ENCODE results near the gene GRM1. TPM values are rescaled to one million over a fixed set of nuclear protein-coding genes. Genes with fewer than 3 reads are reported as not detected.
A peak's percentile ranks its signal among the peaks of the same experiment; 100 is the strongest.

Gene GRM1
- total RNA-seq, 1 donor from 2014 or later: 0.05 TPM

DNA sequence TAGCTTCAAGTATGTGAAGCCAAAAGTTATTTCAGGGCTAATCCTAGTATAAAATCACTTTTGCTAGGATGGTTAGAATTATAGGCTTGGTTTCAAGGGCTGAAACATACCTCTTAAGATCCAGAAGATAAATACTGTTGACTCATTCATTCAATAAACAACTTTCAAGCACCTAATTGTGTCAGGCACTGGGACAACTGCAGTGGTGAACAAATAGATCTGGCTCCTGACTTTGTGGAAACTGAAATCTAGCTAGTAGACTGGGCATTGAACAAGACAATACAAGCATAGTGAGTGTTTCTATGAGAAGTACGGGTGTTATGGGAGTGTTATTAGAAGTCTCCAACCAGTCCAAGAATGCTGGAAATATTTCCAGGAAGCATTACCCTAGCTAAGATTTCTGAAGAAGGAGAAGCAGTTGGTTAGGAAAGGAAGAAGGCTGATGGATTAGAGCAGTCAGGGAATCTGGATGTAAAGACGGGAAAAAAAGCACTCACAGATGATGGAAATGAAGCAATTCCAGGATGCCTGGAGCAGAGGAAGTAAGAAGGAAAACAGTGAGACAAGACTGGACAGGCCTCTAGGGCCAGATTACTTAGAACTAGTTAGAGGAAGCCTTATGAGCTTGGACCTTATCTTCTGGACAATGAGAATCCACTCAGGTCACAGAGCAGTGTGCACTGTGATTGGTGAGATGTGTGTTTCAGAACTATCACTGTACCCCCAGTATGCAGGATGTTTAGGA lies 382.2 kb downstream of the GRM1 start:
- no peak overlapping the region for H2AFZ ChIP-seq (ENCODE audit: low read depth, low read length)
- no peaks in the 10 kb centered on the region for H3K9me3 ChIP-seq (ENCODE audit: insufficient read depth, low read depth, low read length)
- FAIRE-seq: no peak
- H3K36me3 ChIP-seq (ENCODE audit: insufficient read depth, low read length): no peaks in the 10 kb centered on the region
- H3K9ac ChIP-seq (ENCODE audit: low read length): no peak overlapping the region
- Mint-ChIP-seq H3K9me3 (ENCODE audit: unreplicated experiment) (no peaks in the 10 kb centered on the region), H3K27ac (ENCODE audit: unreplicated experiment) (no peak overlapping the region), H3K27me3 (ENCODE audit: low read depth, unreplicated experiment) (no peaks in the 10 kb centered on the region), H3K36me3 (ENCODE audit: low read depth, unreplicated experiment) (no peaks in the 10 kb centered on the region), H3K4me1 (ENCODE audit: low read depth, unreplicated experiment) (no peaks in the 10 kb centered on the region), H3K4me3 (ENCODE audit: unreplicated experiment) (no peak overlapping the region)
- DNase-seq (ENCODE audit: low read depth): peak; percentile 14
- no peaks in the 10 kb centered on the region for H4K20me1 ChIP-seq (ENCODE audit: insufficient read depth, low read length)
- no peak for TF ChIP-seq EZH2 (IDR thresholded peaks at IDR 0.05; ENCODE audit: insufficient read depth, low read length)
- TF ChIP-seq, protein P1, sequence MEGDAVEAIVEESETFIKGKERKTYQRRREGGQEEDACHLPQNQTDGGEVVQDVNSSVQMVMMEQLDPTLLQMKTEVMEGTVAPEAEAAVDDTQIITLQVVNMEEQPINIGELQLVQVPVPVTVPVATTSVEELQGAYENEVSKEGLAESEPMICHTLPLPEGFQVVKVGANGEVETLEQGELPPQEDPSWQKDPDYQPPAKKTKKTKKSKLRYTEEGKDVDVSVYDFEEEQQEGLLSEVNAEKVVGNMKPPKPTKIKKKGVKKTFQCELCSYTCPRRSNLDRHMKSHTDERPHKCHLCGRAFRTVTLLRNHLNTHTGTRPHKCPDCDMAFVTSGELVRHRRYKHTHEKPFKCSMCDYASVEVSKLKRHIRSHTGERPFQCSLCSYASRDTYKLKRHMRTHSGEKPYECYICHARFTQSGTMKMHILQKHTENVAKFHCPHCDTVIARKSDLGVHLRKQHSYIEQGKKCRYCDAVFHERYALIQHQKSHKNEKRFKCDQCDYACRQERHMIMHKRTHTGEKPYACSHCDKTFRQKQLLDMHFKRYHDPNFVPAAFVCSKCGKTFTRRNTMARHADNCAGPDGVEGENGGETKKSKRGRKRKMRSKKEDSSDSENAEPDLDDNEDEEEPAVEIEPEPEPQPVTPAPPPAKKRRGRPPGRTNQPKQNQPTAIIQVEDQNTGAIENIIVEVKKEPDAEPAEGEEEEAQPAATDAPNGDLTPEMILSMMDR (IDR thresholded peaks at IDR 0.05; ENCODE audit: insufficient read depth, low read depth, low read length): no peak
- H3K27me3 ChIP-seq (ENCODE audit: insufficient read depth, low read length): no peaks in the 10 kb centered on the region
- H3K27ac ChIP-seq (ENCODE audit: low read depth, low read length): no peak overlapping the region
- no peaks in the 10 kb centered on the region for H3K79me2 ChIP-seq (ENCODE audit: insufficient read depth, low read length)
- H3K4me1 ChIP-seq (ENCODE audit: insufficient read depth, low read length): no peaks in the 10 kb centered on the region
- no peak overlapping the region for H3K4me3 ChIP-seq (ENCODE audit: insufficient read depth, low read depth, low read length)
- no peak overlapping the region for H3K4me2 ChIP-seq (ENCODE audit: low read length)

DNA sequence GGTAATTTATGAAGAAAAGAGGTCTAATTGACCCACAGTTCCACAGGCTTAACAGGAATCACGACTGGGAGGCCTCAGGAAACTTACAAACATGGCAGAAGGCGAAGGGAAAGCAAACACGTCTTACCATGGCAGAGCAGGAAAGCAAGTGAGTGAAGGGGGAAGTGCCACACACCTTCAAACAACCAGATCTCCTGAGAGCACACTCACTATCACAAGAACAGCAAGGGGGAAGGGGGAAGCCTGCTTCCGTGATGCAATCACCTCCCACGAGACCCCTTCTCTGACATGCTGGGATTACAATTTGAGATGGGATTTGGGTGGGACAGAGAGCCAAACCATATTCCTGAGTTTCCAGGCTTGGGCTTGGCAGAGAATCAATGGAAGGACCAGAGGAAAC lies 390.7 kb downstream of the GRM1 start:
- TF ChIP-seq, protein P1 (IDR thresholded peaks at IDR 0.05; ENCODE audit: insufficient read depth, low read depth, low read length): no peak
- TF ChIP-seq EZH2 (IDR thresholded peaks at IDR 0.05; ENCODE audit: insufficient read depth, low read length): no peak
- DNase-seq (ENCODE audit: low read depth) (no peak), FAIRE-seq (no peak)
- Histone ChIP-seq H3K4me1 (ENCODE audit: insufficient read depth, low read length) (no peaks in the 10 kb centered on the region), H3K9me3 (ENCODE audit: insufficient read depth, low read depth, low read length) (no peaks in the 10 kb centered on the region), H4K20me1 (ENCODE audit: insufficient read depth, low read length) (no peaks in the 10 kb centered on the region), H3K36me3 (ENCODE audit: insufficient read depth, low read length) (no peaks in the 10 kb centered on the region), H3K79me2 (ENCODE audit: insufficient read depth, low read length) (no peaks in the 10 kb centered on the region), H3K27ac (ENCODE audit: low read depth, low read length) (no peak overlapping the region), H3K9ac (ENCODE audit: low read length) (no peak overlapping the region), H2AFZ (ENCODE audit: low read depth, low read length) (no peak overlapping the region), H3K27me3 (ENCODE audit: insufficient read depth, low read length) (no peaks in the 10 kb centered on the region), H3K4me2 (ENCODE audit: low read length) (no peak overlapping the region), H3K4me3 (ENCODE audit: insufficient read depth, low read depth, low read length) (no peak overlapping the region)
- Mint-ChIP-seq H3K36me3 (ENCODE audit: low read depth, unreplicated experiment) (no peaks in the 10 kb centered on the region), H3K9me3 (ENCODE audit: unreplicated experiment) (no peaks in the 10 kb centered on the region), H3K4me3 (ENCODE audit: unreplicated experiment) (no peak overlapping the region), H3K27ac (ENCODE audit: unreplicated experiment) (no peak overlapping the region), H3K4me1 (ENCODE audit: low read depth, unreplicated experiment) (no peaks in the 10 kb centered on the region), H3K27me3 (ENCODE audit: low read depth, unreplicated experiment) (no peaks in the 10 kb centered on the region)

DNA sequence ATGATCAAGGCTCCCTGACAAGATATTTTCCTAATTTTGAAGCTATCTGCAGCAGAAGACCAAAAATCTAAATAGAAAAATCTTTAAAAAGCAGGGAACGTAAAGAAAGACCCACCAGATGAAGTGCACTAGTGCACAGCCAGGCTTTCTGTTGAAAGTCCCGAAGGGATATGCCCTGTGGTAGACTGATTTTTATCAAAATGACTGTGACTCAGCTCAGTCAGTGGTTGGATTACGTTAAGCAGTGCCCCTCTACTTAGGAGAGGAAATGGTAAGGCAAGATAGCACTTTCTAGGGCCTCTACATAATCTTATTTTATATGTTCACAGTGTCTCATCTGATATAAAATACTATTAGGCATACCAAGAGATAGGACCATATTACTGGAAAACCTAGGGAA lies 391.4 kb downstream of the GRM1 start:
- Histone ChIP-seq H3K36me3 (ENCODE audit: insufficient read depth, low read length) (no peaks in the 10 kb centered on the region), H3K27ac (ENCODE audit: low read depth, low read length) (no peak overlapping the region), H3K4me2 (ENCODE audit: low read length) (no peak overlapping the region), H3K79me2 (ENCODE audit: insufficient read depth, low read length) (no peaks in the 10 kb centered on the region), H4K20me1 (ENCODE audit: insufficient read depth, low read length) (no peaks in the 10 kb centered on the region), H3K9ac (ENCODE audit: low read length) (no peak overlapping the region), H3K9me3 (ENCODE audit: insufficient read depth, low read depth, low read length) (no peaks in the 10 kb centered on the region), H3K27me3 (ENCODE audit: insufficient read depth, low read length) (no peaks in the 10 kb centered on the region), H2AFZ (ENCODE audit: low read depth, low read length) (no peak overlapping the region), H3K4me3 (ENCODE audit: insufficient read depth, low read depth, low read length) (no peak overlapping the region), H3K4me1 (ENCODE audit: insufficient read depth, low read length) (no peaks in the 10 kb centered on the region)
- Mint-ChIP-seq H3K4me1 (ENCODE audit: low read depth, unreplicated experiment) (no peaks in the 10 kb centered on the region), H3K9me3 (ENCODE audit: unreplicated experiment) (no peaks in the 10 kb centered on the region), H3K4me3 (ENCODE audit: unreplicated experiment) (no peak overlapping the region), H3K27me3 (ENCODE audit: low read depth, unreplicated experiment) (no peaks in the 10 kb centered on the region), H3K27ac (ENCODE audit: unreplicated experiment) (no peak overlapping the region), H3K36me3 (ENCODE audit: low read depth, unreplicated experiment) (no peaks in the 10 kb centered on the region)
- FAIRE-seq (no peak), DNase-seq (ENCODE audit: low read depth) (no peak)
- no peak for TF ChIP-seq EZH2 (IDR thresholded peaks at IDR 0.05; ENCODE audit: insufficient read depth, low read length)
- TF ChIP-seq, protein P1 (IDR thresholded peaks at IDR 0.05; ENCODE audit: insufficient read depth, low read depth, low read length): no peak

Measured in astrocyte (in vitro differentiated cells and primary cell).